Keratinocyte (primary cell): ENCODE data around the gene MAP7. TPM values are rescaled to one million over a fixed set of nuclear protein-coding genes. Genes with fewer than 3 reads are reported as not detected.
A peak's percentile ranks its signal among the peaks of the same experiment; 100 is the strongest.

Experiments
- DNase-seq: peaks from one replicate; pipeline ENCODE4 v3.0.0-alpha.2; 2011; ENCODE audit warnings: low read depth, missing footprints, low spot score
- FAIRE-seq: peaks from 2 replicates; lab custom pipeline; 2011; peaks lifted over from hg19 to GRCh38; lab: Jason Lieb, UNC
- H2AFZ ChIP-seq: 2 replicates; pipeline ENCODE4 v1.6.0; 2012; ENCODE audit warnings: low read length, control low read depth, inconsistent platforms; ENCODE audit not compliant: control insufficient read depth
- H3K27ac ChIP-seq: 2 replicates; pipeline ENCODE4 v1.5.1; 2011; ENCODE audit warnings: low read length; ENCODE audit not compliant: control insufficient read depth, insufficient read depth
- H3K27me3 ChIP-seq: 3 replicates; pipeline ENCODE4 v1.6.0; 2011; ENCODE audit warnings: low read length; ENCODE audit not compliant: control insufficient read depth, insufficient read depth; ENCODE audit errors: extremely low read depth
- H3K36me3 ChIP-seq, 2 experiments: 2 replicates in 1 of 2; 3 replicates in 1 of 2; pipeline ENCODE4 v1.5.1; 2011; ENCODE audit warnings: low read length in 2 of 2, mild to moderate bottlenecking in 1 of 2; ENCODE audit not compliant: control insufficient read depth in 2 of 2, insufficient read depth in 2 of 2; ENCODE audit errors: extremely low read depth in 1 of 2
- H3K4me1 ChIP-seq: 3 replicates; pipeline ENCODE4 v1.5.1; 2011; ENCODE audit warnings: low read length; ENCODE audit not compliant: control insufficient read depth, insufficient read depth; ENCODE audit errors: extremely low read depth
- H3K4me2 ChIP-seq: 3 replicates; pipeline ENCODE4 v1.6.0; 2011; ENCODE audit warnings: low read depth, low read length; ENCODE audit not compliant: control insufficient read depth, insufficient read depth; ENCODE audit errors: extremely low read depth
- H3K4me3 ChIP-seq, 3 experiments: fragments of 200-600 bp in 1 of 3; sonication (generic) in 1 of 3; 2 replicates in 2 of 3; 3 replicates in 1 of 3; pipeline ENCODE4 v1.5.1; 2011 to 2016; ENCODE audit warnings: low read length in 3 of 3, mild to moderate bottlenecking in 3 of 3, control low read depth in 2 of 3, inconsistent platforms in 1 of 3, low read depth in 1 of 3, mixed read lengths in 1 of 3, mixed run types in 1 of 3, moderate library complexity in 1 of 3; ENCODE audit not compliant: control insufficient read depth in 2 of 3, insufficient read depth in 2 of 3; ENCODE audit errors: extremely low read depth in 1 of 3
- H3K79me2 ChIP-seq: 2 replicates; pipeline ENCODE4 v1.6.0; 2012; ENCODE audit warnings: low read length; ENCODE audit not compliant: control insufficient read depth, insufficient read depth
- H3K9ac ChIP-seq: 3 replicates; pipeline ENCODE4 v1.6.0; 2011; ENCODE audit warnings: low read length; ENCODE audit not compliant: control insufficient read depth, insufficient read depth; ENCODE audit errors: extremely low read depth
- H3K9me1 ChIP-seq: 3 replicates; pipeline ENCODE4 v1.6.0; 2011; ENCODE audit warnings: low read length; ENCODE audit not compliant: control insufficient read depth, insufficient read depth; ENCODE audit errors: extremely low read depth
- H3K9me3 ChIP-seq: 2 replicates; pipeline ENCODE4 v1.5.1; 2012; ENCODE audit warnings: low read depth, low read length; ENCODE audit not compliant: control insufficient read depth
- H4K20me1 ChIP-seq: 3 replicates; pipeline ENCODE4 v1.6.0; 2011; ENCODE audit warnings: low read length; ENCODE audit not compliant: control insufficient read depth, insufficient read depth; ENCODE audit errors: extremely low read depth
- CTCF ChIP-seq, 3 experiments: IDR thresholded peaks in 1 of 3; conservative IDR thresholded peaks in 1 of 3; optimal IDR thresholded peaks in 1 of 3; 2 replicates in 2 of 3; 3 replicates in 1 of 3; pipeline versions ENCODE3 to v1.5.1; 2011; ENCODE audit warnings: low read length in 3 of 3, mild to moderate bottlenecking in 3 of 3, moderate library complexity in 2 of 3, control low read depth in 1 of 3, inconsistent platforms in 1 of 3; ENCODE audit not compliant: insufficient read depth in 2 of 3; ENCODE audit errors: extremely low read depth in 1 of 3
- EZH2 ChIP-seq: IDR thresholded peaks from one replicate; pipeline ENCODE4 v1.6.1; 2012; ENCODE audit warnings: inconsistent platforms, mild to moderate bottlenecking, low read length, moderate library complexity
- dilution Hi-C: fragments of 300-500 bp; cut with MboI; formaldehyde crosslinking; loops from one replicate; pipeline ENCODE4 v1.7.0; 2020; ENCODE audit warnings: low sequenced_read_pairs; ENCODE audit not compliant: extremely low pct_ligation_motif_present
- polyA plus RNA-seq, 5 experiments: library from polyadenylated mRNA; depleted of rRNA in 3 of 5; stranded (reverse) in 3 of 5; stranded (forward) in 1 of 5; unstranded in 1 of 5; fragments of >200 nt; gene quantifications; 1 replicate in 1 of 5; 2 replicates in 3 of 5; 3 replicates in 1 of 5; pipeline versions ENCODE4 v1.2.1 to v1.2.3, GENCODE V29; 2011 to 2012; ENCODE audit warnings: missing spikeins in 2 of 5, low read depth in 1 of 5, low replicate concordance in 1 of 5

Gene MAP7
- polyA plus RNA-seq, 1 donor (not counting 4 experiments of a cell fraction or from before 2014, with no cell fraction given): 11.8 TPM

GRCh38 chr6:136494710-136495109, 55.5 kb downstream of the MAP7 start:
- FAIRE-seq (peak; percentile 29), DNase-seq (no peak)
- H3K4me3 ChIP-seq: no peak overlapping the region
- H3K9me1 ChIP-seq: no peaks in the 10 kb centered on the region
- H3K27me3 ChIP-seq: no peaks in the 10 kb centered on the region
- H3K4me1 ChIP-seq: peaks cover 3% of the 10 kb centered on the region
- dilution Hi-C loops: no loop called here
- H3K36me3 ChIP-seq: no peaks in the 10 kb centered on the region
- no peaks in the 10 kb centered on the region for H3K9me3 ChIP-seq
- no peaks in the 10 kb centered on the region for H4K20me1 ChIP-seq
- H2AFZ ChIP-seq: no peak overlapping the region
- TF ChIP-seq EZH2 (no peak), CTCF (optimal IDR thresholded peaks at IDR 0.05 in 1 of 3, IDR thresholded peaks at IDR 0.05 in 1 of 3, conservative IDR thresholded peaks at IDR 0.05 in 1 of 3; ENCODE audit: extremely low read depth in 1 of 3, insufficient read depth in 2 of 3, low read length in 3 of 3) (no peak)
- H3K79me2 ChIP-seq: peaks cover 2% of the 10 kb centered on the region
- H3K4me2 ChIP-seq: no peak overlapping the region
- no peak overlapping the region for H3K9ac ChIP-seq
- H3K27ac ChIP-seq: no peak overlapping the region

- no peak overlapping the region for H3K27ac ChIP-seq
- dilution Hi-C loops: no loop called here
- no peaks in the 10 kb centered on the region for H3K9me3 ChIP-seq
- H3K36me3 ChIP-seq: no peaks in the 10 kb centered on the region
- FAIRE-seq (no peak), DNase-seq (no peak)
- no peaks in the 10 kb centered on the region for H3K79me2 ChIP-seq
- H4K20me1 ChIP-seq: no peaks in the 10 kb centered on the region
- H3K27me3 ChIP-seq: no peaks in the 10 kb centered on the region
- no peak overlapping the region for H3K4me2 ChIP-seq
- no peak overlapping the region for H2AFZ ChIP-seq
- H3K9me1 ChIP-seq: no peaks in the 10 kb centered on the region
- H3K9ac ChIP-seq: no peak overlapping the region
- H3K4me3 ChIP-seq: no peak overlapping the region
- H3K4me1 ChIP-seq: peaks cover 7% of the 10 kb centered on the region
- TF ChIP-seq EZH2 (no peak), CTCF (optimal IDR thresholded peaks at IDR 0.05 in 1 of 3, IDR thresholded peaks at IDR 0.05 in 1 of 3, conservative IDR thresholded peaks at IDR 0.05 in 1 of 3; ENCODE audit: extremely low read depth in 1 of 3, insufficient read depth in 2 of 3, low read length in 3 of 3) (no peak)
Observed at GRCh38 chr6:136494059-136494458, 56.2 kb downstream of the MAP7 start.
